Type B pancreatic cell (in vitro differentiated cells): ENCODE data around the gene CDT1. TPM values are rescaled to one million over a fixed set of nuclear protein-coding genes. Genes with fewer than 3 reads are reported as not detected.

Source experiments
- DNase-seq: peaks from one replicate; pipeline ENCODE4 v3.0.0; 2021; ENCODE audit warnings: mixed read lengths; ENCODE audit not compliant: unreplicated experiment; ENCODE audit errors: extremely low spot score
- H3K27ac Mint-ChIP-seq: 2 replicates; pipeline ENCODE4 v1.8.0; 2021; ENCODE audit warnings: mild to moderate bottlenecking, mixed read lengths
- H3K27me3 Mint-ChIP-seq: 2 replicates; pipeline ENCODE4 v1.8.0; 2021; ENCODE audit warnings: mixed read lengths
- H3K36me3 Mint-ChIP-seq: 2 replicates; pipeline ENCODE4 v1.8.0; 2021; ENCODE audit warnings: mixed read lengths
- H3K4me1 Mint-ChIP-seq: one replicate; pipeline ENCODE4 v1.8.0; 2021; ENCODE audit warnings: mixed read lengths; ENCODE audit not compliant: unreplicated experiment
- H3K4me3 Mint-ChIP-seq: 2 replicates; pipeline ENCODE4 v1.8.0; 2021; ENCODE audit warnings: mild to moderate bottlenecking, mixed read lengths
- H3K9me3 Mint-ChIP-seq: 2 replicates; pipeline ENCODE4 v1.8.0; 2021; ENCODE audit warnings: mixed read lengths
- CTCF ChIP-seq: fragments of 200-600 bp; sonication (generic); conservative IDR thresholded peaks from 2 replicates; pipeline ENCODE4 v1.5.0; 2021; ENCODE audit warnings: antibody characterized with exemption, mild to moderate bottlenecking
- total RNA-seq: library from RNA; stranded (reverse); gene quantifications from 2 replicates; pipeline ENCODE4 v1.2.1, GENCODE V29; 2021; ENCODE audit warnings: low replicate concordance

The CDT1 gene
- total RNA-seq, 1 donor from 2014 or later = 36.8 TPM

- no peaks in the 10 kb centered on the region for H3K36me3 Mint-ChIP-seq
- no peak overlapping the region for H3K4me3 Mint-ChIP-seq
Measured at GRCh38 chr16:88831838-88832237, 28.2 kb downstream of the CDT1 start.

DNA sequence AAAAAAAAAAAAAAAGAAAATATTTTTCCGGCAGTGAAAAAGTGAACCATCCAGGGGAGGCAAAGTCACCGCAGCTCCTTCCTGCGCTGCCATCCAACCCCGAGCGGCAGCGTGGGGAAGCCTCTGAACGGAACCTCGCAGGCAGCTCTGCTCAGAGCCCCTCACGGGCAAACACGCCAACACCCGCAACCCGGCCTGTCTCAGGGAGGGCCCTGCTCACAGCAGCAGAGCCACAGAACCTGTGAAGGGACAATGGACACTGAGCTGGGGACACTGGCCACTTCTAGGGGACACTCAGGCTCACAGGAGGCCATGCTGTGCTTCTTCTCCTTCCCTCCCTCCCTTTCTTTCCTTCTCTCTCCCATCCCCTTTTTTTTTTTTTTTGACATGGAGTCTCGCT, 29.5 kb downstream of the CDT1 start:
- no peak for TF ChIP-seq CTCF

More at GRCh38 chr16:88831838-88832237, 28.2 kb downstream of the CDT1 start:
- DNase-seq = no peak
- H3K27ac Mint-ChIP-seq = no peak overlapping the region
- H3K9me3 Mint-ChIP-seq = no peaks in the 10 kb centered on the region
- TF ChIP-seq CTCF = no peak
- no peaks in the 10 kb centered on the region for H3K27me3 Mint-ChIP-seq
- no peaks in the 10 kb centered on the region for H3K4me1 Mint-ChIP-seq

DNA sequence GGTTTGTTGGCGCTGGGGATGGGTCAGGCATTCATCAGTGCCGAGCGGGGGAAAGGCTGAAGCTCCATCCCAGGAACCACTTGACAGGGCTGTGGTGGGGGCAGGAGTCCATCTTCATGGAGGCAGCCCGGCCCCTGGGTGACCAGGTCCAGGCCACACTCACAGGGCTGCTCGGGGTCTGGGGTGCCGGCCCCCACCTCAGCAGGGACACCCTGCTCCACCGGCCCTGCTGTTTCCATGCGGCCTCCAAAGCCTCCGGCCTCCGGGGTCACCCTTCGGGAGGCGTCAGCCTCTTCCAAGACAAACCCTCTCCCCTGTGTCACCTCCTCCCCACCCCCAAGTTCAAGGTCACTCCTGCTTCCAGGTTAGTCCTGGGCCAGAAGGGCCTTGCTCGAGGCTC, 31.1 kb downstream of the CDT1 start:
- H3K36me3 Mint-ChIP-seq = no peaks in the 10 kb centered on the region
- no peak for DNase-seq
- no peaks in the 10 kb centered on the region for H3K4me1 Mint-ChIP-seq
- no peak overlapping the region for H3K4me3 Mint-ChIP-seq
- no peak overlapping the region for H3K27ac Mint-ChIP-seq
- H3K27me3 Mint-ChIP-seq = no peaks in the 10 kb centered on the region
- H3K9me3 Mint-ChIP-seq = no peaks in the 10 kb centered on the region
- no peak for TF ChIP-seq CTCF

More for the DNA sequence above, 29.5 kb downstream of the CDT1 start:
- H3K9me3 Mint-ChIP-seq = no peaks in the 10 kb centered on the region
- H3K4me1 Mint-ChIP-seq = no peaks in the 10 kb centered on the region
- no peak for DNase-seq
- no peaks in the 10 kb centered on the region for H3K36me3 Mint-ChIP-seq
- no peak overlapping the region for H3K27ac Mint-ChIP-seq
- H3K27me3 Mint-ChIP-seq = no peaks in the 10 kb centered on the region
- H3K4me3 Mint-ChIP-seq = no peak overlapping the region

DNA sequence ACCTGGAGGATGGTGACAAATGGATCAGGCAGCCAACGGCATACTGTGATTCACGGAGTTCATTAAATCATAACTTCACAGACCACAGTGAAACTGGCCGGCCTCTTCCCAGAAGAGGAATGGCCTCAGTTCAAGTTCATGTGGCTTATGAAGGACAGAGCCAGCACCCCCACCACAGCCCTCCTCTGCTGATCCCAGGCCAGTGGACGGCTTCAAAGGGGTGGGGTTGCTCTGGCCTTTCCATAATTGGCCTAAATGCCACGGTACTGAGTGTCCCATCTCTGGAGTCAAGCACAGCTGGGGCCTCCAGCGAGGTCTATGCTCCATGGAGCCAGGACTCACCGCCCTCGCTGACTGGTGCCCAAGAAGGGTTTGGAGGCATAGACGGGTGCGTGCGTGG, 31.8 kb downstream of the CDT1 start:
- Mint-ChIP-seq H3K27me3 (no peaks in the 10 kb centered on the region), H3K4me1 (no peaks in the 10 kb centered on the region), H3K36me3 (no peaks in the 10 kb centered on the region), H3K27ac (no peak overlapping the region), H3K9me3 (no peaks in the 10 kb centered on the region), H3K4me3 (no peak overlapping the region)
- no peak for TF ChIP-seq CTCF
- DNase-seq = no peak

- Mint-ChIP-seq H3K36me3 (no peaks in the 10 kb centered on the region), H3K4me1 (no peaks in the 10 kb centered on the region), H3K27me3 (no peaks in the 10 kb centered on the region), H3K9me3 (no peaks in the 10 kb centered on the region), H3K4me3 (no peak overlapping the region), H3K27ac (no peak overlapping the region)
- TF ChIP-seq CTCF = no peak
- no peak for DNase-seq
Measured at GRCh38 chr16:88835818-88836217, 32.2 kb downstream of the CDT1 start.

DNA sequence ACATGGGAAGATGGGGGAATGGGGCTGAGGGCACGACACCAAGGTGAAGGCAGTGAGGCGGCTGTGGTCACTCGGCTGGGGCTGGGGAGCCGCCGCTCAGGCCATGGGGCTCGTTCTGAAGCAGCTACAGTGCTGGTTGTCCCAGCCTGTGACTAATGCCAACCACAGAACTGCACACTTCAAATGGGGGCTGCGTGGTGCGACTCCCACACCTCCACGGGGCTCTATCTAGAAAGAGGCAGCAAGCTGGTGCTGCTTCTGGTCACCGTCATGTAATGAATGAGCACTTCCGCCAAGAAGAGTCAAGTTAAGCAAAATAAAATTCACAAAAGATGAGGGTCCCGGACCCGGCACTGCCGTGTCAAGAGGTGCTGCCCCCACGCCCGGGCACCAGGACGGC, 33.2 kb downstream of the CDT1 start:
- Mint-ChIP-seq H3K27me3 (no peaks in the 10 kb centered on the region), H3K4me3 (no peak overlapping the region), H3K4me1 (no peaks in the 10 kb centered on the region), H3K36me3 (no peaks in the 10 kb centered on the region), H3K27ac (no peak overlapping the region), H3K9me3 (no peaks in the 10 kb centered on the region)
- TF ChIP-seq CTCF = no peak
- DNase-seq = no peak
